OCI-LY7 (cell line): ENCODE measurements around the gene RAB31. TPM values are rescaled to one million over a fixed set of nuclear protein-coding genes. Genes with fewer than 3 reads are reported as not detected.

Experiments
- BruUV-seq: library from RNA; stranded (reverse); fragments of 400-500 nt; replicated peaks from 2 replicates; lab custom pipeline; 2021; lab: Mats Ljungman, UMichigan
- CTCF ChIA-PET: fragments of 300-600 bp; sonication (Branson Sonifier 250); formaldehyde crosslinking; loops from one replicate; lab custom pipeline; 2022; ENCODE audit warnings: antibody characterized with exemption; ENCODE audit not compliant: unreplicated experiment; lab: Charles Lee
- POLR2A ChIA-PET: fragments of 300-600 bp; sonication (Branson Sonifier 250); formaldehyde crosslinking; loops from one replicate; lab custom pipeline; 2022; ENCODE audit warnings: antibody characterized with exemption; lab: Charles Lee
- DNase-seq: peaks from one replicate; pipeline ENCODE4 v3.0.0-alpha.2; 2015; ENCODE audit warnings: low spot score
- H2AFZ ChIP-seq: fragments of 200-600 bp; sonication (generic), shearing (Covaris generic); 2 replicates; pipeline ENCODE4 v1.6.1; 2014; ENCODE audit warnings: mild to moderate bottlenecking, antibody characterized with exemption, low read length, moderate library complexity
- H3K27ac ChIP-seq: fragments of 200-600 bp; sonication (generic); 2 replicates; pipeline ENCODE4 v1.5.1; 2014; ENCODE audit warnings: mixed run types, low read depth, mild to moderate bottlenecking, moderate library complexity, low read length, inconsistent platforms; ENCODE audit not compliant: poor library complexity, severe bottlenecking
- H3K36me3 ChIP-seq: fragments of 200-600 bp; sonication (generic); 2 replicates; pipeline ENCODE4 v1.6.1; 2014; ENCODE audit warnings: mild to moderate bottlenecking, antibody characterized with exemption, low read length, moderate library complexity, mixed read lengths; ENCODE audit not compliant: insufficient read depth
- H3K4me1 ChIP-seq: fragments of 200-600 bp; sonication (generic); 2 replicates; pipeline ENCODE4 v1.5.1; 2014; ENCODE audit warnings: mild to moderate bottlenecking, low read length; ENCODE audit not compliant: insufficient read depth, poor library complexity, severe bottlenecking
- H3K4me2 ChIP-seq: fragments of 200-600 bp; sonication (generic); 2 replicates; pipeline ENCODE4 v1.6.1; 2014; ENCODE audit warnings: mild to moderate bottlenecking, low read length
- H3K4me3 ChIP-seq: fragments of 200-600 bp; sonication (generic); 2 replicates; pipeline ENCODE4 v1.5.1; 2014; ENCODE audit warnings: mild to moderate bottlenecking, low read depth, low read length; ENCODE audit not compliant: poor library complexity, severe bottlenecking
- H3K79me2 ChIP-seq: fragments of 200-600 bp; sonication (generic); 2 replicates; pipeline ENCODE4 v1.6.1; 2016; ENCODE audit warnings: low read depth, mild to moderate bottlenecking, low read length, moderate library complexity, mixed read lengths; ENCODE audit not compliant: insufficient read depth
- H3K9me2 ChIP-seq: fragments of 200-600 bp; sonication (generic); 2 replicates; pipeline ENCODE4 v1.6.1; 2016; ENCODE audit warnings: mild to moderate bottlenecking, low read length, mixed read lengths; ENCODE audit not compliant: insufficient read depth
- H3K9me3 ChIP-seq: fragments of 200-600 bp; sonication (generic); 2 replicates; pipeline ENCODE4 v1.6.1; 2014; ENCODE audit warnings: mild to moderate bottlenecking, mixed run types, low read length, mixed read lengths
- H4K20me1 ChIP-seq: fragments of 200-600 bp; sonication (generic); 2 replicates; pipeline ENCODE4 v1.6.1; 2014; ENCODE audit warnings: mild to moderate bottlenecking, antibody characterized with exemption, low read length, moderate library complexity, mixed read lengths; ENCODE audit not compliant: insufficient read depth
- CTCF ChIP-seq: fragments of 200-600 bp; sonication (generic); conservative IDR thresholded peaks from 2 replicates; pipeline ENCODE4 v1.5.1; 2014; ENCODE audit warnings: mild to moderate bottlenecking, antibody characterized with exemption, low read length, moderate library complexity, mixed read lengths
- EZH2phosphoT487 ChIP-seq: fragments of 200-600 bp; sonication (generic); IDR thresholded peaks from 2 replicates; pipeline ENCODE4 v1.6.1; 2018; ENCODE audit warnings: low read depth, borderline replicate concordance, mild to moderate bottlenecking, mixed run types, antibody characterized with exemption, low read length, moderate library complexity, mixed read lengths
- intact Hi-C: fragments of 100-400 bp; cut with micrococcal nuclease; formaldehyde crosslinking; loops from one replicate; pipeline ENCODE4 v1.10.0; 2022; ENCODE audit not compliant: unreplicated experiment
- total RNA-seq, 2 experiments: library from RNA; depleted of rRNA in 1 of 2; stranded (reverse); fragments of >200 nt in 1 of 2; shearing (Covaris generic) in 1 of 2; gene quantifications; 2 replicates each; pipeline ENCODE4 v1.2.3, GENCODE V29; 2014 to 2022

Gene RAB31
- total RNA-seq, 2 experiments from 2014 or later, result not detected

GRCh38 chr18:9852266-9853081 lies 144.4 kb downstream of the RAB31 start:
- no TSS peak for BruUV-seq
- ChIA-PET POLR2A (no interaction called here), CTCF (no interaction called here)
- Histone ChIP-seq H3K4me2 (no peak overlapping the region), H4K20me1 (no peaks in the 10 kb centered on the region), H3K36me3 (no peaks in the 10 kb centered on the region), H2AFZ (no peak overlapping the region), H3K4me3 (no peak overlapping the region), H3K4me1 (no peaks in the 10 kb centered on the region), H3K27ac (no peak overlapping the region), H3K9me3 (no peaks in the 10 kb centered on the region), H3K79me2 (no peaks in the 10 kb centered on the region), H3K9me2 (no peaks in the 10 kb centered on the region)
- DNase-seq, result no peak
- intact Hi-C loops, result no loop called here
- TF ChIP-seq EZH2phosphoT487, result no peak
- no peak for TF ChIP-seq CTCF

GRCh38 chr18:9854801-9855676 lies 146.9 kb downstream of the RAB31 start:
- no peak overlapping the region for H3K4me2 ChIP-seq
- POLR2A ChIA-PET, result no interaction called here
- no peaks in the 10 kb centered on the region for H3K4me1 ChIP-seq
- no peak overlapping the region for H2AFZ ChIP-seq
- CTCF ChIA-PET, result no interaction called here
- DNase-seq, result no peak
- no peaks in the 10 kb centered on the region for H4K20me1 ChIP-seq
- TF ChIP-seq CTCF (no peak), EZH2phosphoT487 (no peak)
- no peak overlapping the region for H3K4me3 ChIP-seq
- no TSS peak for BruUV-seq
- no peaks in the 10 kb centered on the region for H3K79me2 ChIP-seq
- H3K9me2 ChIP-seq, result no peaks in the 10 kb centered on the region
- H3K36me3 ChIP-seq, result no peaks in the 10 kb centered on the region
- no peaks in the 10 kb centered on the region for H3K9me3 ChIP-seq
- no peak overlapping the region for H3K27ac ChIP-seq
- intact Hi-C loops, result no loop called here
